GM12801 (cell line): ENCODE results near the gene KCNT1.

Experiments
- TF ChIP-seq, protein P1 (sequence below): IDR thresholded peaks from one replicate; pipeline ENCODE4 v1.5.1; 2011; ENCODE audit warnings: control low read depth; ENCODE audit not compliant: insufficient read length; ENCODE audit errors: extremely low read depth

KCNT1 gene

DNA sequence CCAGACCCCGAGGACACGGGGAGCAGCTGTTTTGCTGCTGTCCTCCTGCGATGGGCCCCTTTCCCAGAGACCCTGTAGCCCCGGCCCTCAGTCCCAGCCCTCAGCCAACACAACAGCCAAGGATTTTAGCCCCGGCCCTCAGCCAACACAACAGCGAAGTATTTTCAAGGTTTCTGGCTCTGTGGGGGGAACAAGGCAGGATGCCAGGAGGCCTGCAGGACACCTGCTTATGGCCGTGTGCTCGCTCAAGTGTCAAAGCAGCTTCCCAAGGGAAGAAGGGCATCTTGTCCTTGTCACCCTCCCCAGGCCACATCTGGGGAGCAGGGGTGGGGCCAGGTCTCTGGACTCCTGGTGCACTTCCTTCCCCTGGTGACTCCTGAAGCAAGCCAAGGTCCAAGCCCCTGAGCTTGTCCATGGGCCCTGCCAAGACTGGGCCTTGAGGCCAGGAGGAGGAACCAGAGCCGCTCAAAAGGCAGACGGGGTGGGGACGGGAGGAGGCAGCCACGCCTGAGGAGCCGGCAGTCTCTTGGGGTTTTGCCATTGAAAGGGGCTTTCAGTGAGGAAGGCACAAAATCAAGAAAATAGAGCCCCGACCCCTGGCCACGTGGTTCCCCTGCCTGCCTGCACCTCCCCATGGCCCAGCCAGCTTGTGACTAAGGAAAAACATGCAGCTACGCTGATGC, 10.8 kb downstream of the KCNT1 start:
- TF ChIP-seq, protein P1, sequence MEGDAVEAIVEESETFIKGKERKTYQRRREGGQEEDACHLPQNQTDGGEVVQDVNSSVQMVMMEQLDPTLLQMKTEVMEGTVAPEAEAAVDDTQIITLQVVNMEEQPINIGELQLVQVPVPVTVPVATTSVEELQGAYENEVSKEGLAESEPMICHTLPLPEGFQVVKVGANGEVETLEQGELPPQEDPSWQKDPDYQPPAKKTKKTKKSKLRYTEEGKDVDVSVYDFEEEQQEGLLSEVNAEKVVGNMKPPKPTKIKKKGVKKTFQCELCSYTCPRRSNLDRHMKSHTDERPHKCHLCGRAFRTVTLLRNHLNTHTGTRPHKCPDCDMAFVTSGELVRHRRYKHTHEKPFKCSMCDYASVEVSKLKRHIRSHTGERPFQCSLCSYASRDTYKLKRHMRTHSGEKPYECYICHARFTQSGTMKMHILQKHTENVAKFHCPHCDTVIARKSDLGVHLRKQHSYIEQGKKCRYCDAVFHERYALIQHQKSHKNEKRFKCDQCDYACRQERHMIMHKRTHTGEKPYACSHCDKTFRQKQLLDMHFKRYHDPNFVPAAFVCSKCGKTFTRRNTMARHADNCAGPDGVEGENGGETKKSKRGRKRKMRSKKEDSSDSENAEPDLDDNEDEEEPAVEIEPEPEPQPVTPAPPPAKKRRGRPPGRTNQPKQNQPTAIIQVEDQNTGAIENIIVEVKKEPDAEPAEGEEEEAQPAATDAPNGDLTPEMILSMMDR = no peak

DNA sequence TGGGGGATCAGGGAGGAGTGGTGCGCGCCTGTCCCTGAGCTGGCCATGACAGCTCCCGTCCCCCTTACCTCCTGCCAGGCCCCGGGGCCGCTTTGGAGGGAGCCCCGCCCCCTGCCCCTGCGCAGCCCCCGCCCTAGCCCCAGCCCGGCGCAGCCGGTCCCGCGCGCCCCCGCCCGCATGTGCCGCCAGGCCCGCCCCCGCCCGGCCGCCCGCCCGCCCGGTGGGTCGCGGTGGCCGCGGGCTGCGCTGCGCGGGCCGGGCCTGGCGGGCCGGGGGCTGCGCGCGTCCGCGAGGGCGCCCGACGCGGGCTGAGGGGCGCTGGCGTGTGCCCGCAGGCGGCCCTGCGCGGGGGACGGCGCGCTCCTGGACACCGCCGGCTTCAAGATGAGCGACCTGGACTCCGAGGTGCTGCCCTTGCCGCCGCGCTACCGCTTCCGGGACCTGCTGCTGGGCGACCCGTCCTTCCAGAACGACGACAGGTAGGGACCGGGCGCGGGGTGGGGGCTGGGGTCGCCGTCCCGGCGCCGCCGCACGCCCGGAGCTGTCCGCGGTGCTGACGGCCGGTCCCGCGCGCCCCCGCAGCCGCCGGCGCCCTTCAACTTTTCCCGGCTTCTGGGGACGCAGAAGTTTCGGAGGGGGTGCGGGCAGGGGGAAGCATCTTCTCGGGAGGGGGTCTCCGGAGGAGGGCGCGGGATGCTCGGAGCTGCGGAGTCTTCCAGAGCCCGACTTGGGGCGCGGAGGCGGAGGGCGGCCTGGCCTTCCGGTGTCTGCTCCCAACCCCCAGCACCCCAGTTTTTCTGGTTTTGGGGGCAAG, 12.5 kb downstream of the KCNT1 start:
- TF ChIP-seq, protein P1 = no peak

DNA sequence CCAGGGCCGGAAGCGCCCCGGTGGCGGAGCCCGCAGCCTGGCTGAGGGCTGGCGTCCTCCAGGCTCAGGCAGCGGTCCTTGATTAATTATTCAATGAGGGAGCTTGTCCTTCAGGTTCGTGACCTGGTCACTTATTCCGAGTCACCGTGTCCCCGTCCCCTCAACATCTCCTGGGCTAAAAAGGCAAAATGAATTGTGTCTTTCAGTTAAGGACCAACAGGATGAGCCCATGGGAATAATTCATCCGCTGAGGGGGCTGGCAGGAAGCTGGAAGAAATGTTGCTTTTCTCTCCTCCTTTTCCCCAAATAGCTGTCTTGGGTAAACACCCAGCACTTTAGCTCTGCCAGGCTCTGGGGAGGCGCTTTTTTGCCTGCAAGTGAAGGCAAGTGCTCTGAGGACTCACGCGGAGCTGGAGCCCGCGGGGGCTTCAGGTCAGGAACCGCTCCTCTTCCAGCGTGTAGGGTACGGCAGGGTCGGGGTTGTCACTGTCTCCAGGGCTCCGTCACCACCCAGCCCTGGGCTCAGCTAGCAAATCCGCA, 13.1 kb downstream of the KCNT1 start:
- TF ChIP-seq, protein P1 = no peak

DNA sequence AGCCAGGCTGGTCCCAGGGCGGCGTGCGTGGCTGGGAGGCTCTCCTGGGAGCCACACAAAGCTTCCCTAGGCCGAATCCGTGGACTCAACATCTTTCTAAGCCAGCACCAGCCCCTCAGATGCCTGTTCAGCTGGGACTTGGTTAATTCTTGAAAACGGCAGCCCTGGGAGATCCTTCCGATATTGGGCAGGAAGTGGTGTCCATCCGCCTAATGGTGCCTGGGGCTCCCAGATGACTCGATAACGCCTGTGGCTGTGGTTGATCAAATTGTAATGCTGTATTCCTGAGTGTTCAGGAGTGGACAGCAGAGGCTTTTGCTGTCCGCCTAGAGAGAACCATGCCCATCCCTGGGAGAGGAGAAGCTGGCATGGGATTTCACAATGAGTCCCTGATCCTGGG, 14.1 kb downstream of the KCNT1 start:
- TF ChIP-seq, protein P1 = no peak

DNA sequence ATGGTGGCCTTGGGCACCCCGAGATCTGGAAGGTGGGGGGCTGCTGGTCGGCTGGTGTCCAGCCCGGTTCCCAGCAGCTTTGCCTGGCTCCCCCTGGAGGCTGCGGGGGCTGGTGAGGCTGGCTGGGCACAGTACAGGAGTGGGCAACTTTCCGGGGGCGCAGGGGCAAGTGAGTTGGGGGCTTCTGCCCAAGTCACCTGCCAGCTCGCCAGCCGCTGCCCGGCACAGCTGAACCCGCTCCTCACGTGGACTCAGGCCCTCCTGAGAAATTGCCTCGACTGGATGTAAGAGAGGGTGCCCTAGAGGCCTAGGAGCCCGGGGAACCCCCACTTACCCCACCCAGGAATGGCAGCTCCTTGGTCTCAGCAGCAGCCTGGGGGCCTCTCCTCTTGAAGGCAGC, 15.4 kb downstream of the KCNT1 start:
- TF ChIP-seq, protein P1 = no peak

DNA sequence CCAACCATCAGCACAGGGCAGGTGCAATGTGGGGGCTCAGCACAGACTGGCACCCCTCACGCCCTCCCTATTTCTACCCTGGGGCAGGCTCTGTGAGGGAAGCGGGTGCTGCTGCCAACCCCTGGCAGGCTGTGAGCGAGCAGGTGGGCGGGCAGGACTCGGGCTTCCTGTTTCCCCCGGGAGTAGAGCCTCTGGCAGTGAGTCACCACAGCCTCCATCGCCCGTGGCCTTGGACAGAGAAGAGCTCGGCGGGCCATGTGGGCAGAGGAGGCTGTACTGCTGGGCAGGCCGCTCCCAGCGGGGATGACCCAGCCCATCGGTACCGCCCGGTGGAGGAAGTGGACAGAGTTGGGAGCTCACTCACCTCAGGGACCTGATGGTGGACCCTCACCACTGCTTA, 16.6 kb downstream of the KCNT1 start:
- TF ChIP-seq, protein P1 = no peak

DNA sequence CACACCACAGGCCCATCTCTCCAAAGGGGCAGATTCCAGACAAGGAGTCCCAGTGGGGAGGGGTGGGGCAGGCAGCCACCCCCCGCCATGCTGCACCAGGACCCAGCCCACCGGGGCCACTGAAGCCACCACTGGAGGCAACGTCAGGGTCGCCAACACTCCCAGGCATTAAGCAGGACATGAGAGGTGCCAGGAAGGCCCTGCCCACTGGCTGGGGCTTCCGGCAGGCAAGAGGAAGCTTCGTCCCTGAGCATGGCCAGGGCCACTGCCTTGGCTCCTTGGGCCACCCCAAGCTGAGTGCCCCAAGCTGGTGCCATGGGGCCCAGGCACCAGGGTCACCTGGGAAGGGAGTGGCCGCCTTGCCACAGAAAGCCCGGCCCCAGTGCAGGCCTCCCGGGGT, 17.5 kb downstream of the KCNT1 start:
- TF ChIP-seq, protein P1 = no peak
